BE2C (cell line): Measurements from ENCODE around the gene LMO3.

Source experiments
- DNase-seq: peaks from one replicate; pipeline ENCODE4 v3.0.0-alpha.2; 2020
- H3K27me3 ChIP-seq: fragments of 250-450 bp; sonication (Bioruptor Pico); 2 replicates; pipeline ENCODE4 v1.5.1; 2020; ENCODE audit warnings: mild to moderate bottlenecking
- H3K36me3 ChIP-seq: fragments of 250-450 bp; sonication (Bioruptor Pico); 2 replicates; pipeline ENCODE4 v1.5.1; 2020; ENCODE audit warnings: mild to moderate bottlenecking
- H3K4me1 ChIP-seq: fragments of 250-450 bp; sonication (Bioruptor Pico); 2 replicates; pipeline ENCODE4 v1.5.1; 2020
- H3K4me3 ChIP-seq: 2 replicates; pipeline ENCODE4 v1.5.1; 2011; ENCODE audit warnings: low read depth, low read length
- H3K9me3 ChIP-seq: fragments of 250-450 bp; sonication (Bioruptor Pico); 2 replicates; pipeline ENCODE4 v1.5.1; 2020
- TF ChIP-seq, protein P1 (sequence below): IDR thresholded peaks from 2 replicates; pipeline ENCODE4 v1.5.1; 2012; ENCODE audit warnings: mild to moderate bottlenecking, low read depth, low read length

The LMO3 gene

DNA sequence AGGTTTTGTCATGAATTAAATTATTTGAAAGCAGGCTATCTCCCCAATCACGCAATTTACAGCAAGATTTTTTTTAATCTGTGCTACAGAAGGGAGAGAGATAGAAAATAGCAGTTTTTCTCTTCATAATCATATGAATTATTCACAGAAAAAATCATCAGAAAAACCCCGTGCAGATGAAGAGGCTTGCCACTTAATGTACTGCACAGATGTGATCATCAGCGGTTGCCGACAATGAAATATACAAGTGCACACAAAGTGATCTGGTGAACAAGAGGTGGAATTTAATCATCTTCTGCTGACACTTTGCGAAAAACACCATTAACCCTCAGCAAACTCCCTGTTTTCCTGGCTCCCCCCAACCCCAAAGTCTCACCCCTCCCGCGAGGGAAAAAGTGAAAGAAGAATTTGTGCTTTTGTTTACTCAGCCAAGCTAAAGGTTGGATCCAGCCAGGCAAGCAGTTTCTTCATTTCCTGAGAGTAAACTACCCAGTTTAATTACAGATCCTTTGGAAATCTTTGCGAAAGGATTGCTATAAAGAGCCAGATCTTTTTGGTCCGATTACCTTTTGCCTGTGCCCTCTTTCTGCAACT, 3.1 kb upstream of the LMO3 start:
- Histone ChIP-seq H3K4me3 (peak overlapping the region; percentile 15), H3K9me3 (no peaks in the 10 kb centered on the region), H3K36me3 (no peaks in the 10 kb centered on the region), H3K4me1 (peaks cover 12% of the 10 kb centered on the region), H3K27me3 (peaks cover 75% of the 10 kb centered on the region)
- TF ChIP-seq, protein P1, sequence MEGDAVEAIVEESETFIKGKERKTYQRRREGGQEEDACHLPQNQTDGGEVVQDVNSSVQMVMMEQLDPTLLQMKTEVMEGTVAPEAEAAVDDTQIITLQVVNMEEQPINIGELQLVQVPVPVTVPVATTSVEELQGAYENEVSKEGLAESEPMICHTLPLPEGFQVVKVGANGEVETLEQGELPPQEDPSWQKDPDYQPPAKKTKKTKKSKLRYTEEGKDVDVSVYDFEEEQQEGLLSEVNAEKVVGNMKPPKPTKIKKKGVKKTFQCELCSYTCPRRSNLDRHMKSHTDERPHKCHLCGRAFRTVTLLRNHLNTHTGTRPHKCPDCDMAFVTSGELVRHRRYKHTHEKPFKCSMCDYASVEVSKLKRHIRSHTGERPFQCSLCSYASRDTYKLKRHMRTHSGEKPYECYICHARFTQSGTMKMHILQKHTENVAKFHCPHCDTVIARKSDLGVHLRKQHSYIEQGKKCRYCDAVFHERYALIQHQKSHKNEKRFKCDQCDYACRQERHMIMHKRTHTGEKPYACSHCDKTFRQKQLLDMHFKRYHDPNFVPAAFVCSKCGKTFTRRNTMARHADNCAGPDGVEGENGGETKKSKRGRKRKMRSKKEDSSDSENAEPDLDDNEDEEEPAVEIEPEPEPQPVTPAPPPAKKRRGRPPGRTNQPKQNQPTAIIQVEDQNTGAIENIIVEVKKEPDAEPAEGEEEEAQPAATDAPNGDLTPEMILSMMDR: no peak
- DNase-seq: no peak

DNA sequence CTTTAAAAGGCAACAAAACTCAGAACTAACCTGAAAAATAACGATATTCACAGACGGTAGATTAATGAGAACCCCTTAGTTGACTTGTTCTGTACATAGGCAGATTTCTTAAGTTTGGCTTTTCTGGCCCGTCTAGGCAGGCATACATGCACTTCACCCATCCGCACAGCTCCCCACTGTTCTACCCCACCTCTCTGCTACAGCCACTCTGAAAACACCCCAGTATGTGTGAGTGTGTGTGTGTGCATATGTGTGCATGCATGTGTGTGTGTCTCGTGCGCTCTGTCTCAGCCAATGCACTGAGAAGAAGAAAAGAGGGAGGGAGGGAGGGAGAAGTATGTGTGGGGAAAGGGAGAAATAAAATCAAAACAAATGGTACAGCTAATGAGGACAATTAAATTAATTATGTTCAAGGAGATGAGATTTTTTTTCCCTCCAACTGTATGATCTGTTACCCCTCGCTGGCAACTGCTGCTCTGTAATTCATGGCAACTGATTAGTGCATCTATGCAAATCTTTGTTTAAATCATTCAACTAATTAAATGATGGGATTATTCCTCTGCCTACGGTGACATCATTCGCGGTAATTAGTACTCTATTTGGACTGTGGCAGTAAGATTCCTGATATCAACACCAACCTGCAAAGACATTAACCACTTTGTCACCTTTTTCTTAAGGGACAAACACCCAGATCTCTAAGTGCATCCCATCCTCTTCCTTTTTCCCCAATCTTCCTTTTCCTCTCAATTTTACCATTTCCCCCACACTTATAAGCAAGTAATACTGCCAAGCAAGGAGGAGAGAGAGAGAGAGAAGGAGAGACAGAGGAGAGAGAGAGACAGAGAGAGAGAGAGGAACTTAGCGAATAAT, 2.2 kb upstream of the LMO3 start:
- no peak for DNase-seq
- peaks cover 14% of the 10 kb centered on the region for H3K4me1 ChIP-seq

DNA sequence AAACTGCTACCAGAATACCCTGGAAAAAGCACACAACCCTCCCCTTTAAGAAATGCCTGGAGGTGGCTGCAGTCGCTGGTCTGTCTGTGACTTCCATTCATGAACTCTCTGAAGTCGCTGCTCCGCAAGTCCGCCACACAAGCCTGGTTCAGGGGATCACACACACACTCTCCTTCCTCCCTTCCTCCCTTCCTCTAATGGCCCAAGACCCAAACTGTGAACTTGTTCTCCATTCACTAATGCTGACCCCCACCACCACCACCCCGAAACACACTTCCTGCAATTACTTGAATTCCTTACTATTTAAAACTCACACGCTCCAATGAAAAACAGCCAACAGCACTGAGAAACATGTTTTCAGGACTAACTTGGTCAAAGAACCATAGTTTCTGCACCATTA, 1.0 kb upstream of the LMO3 start:
- peaks cover 14% of the 10 kb centered on the region for H3K4me1 ChIP-seq
- no peak for DNase-seq
- H3K9me3 ChIP-seq: no peaks in the 10 kb centered on the region
- no peak overlapping the region for H3K4me3 ChIP-seq
- no peaks in the 10 kb centered on the region for H3K36me3 ChIP-seq
- H3K27me3 ChIP-seq: peaks cover 73% of the 10 kb centered on the region
- TF ChIP-seq, protein P1: no peak

More for the DNA sequence above, 2.2 kb upstream of the LMO3 start:
- TF ChIP-seq, protein P1: no peak
- H3K27me3 ChIP-seq: peaks cover 75% of the 10 kb centered on the region
- H3K4me3 ChIP-seq: no peak overlapping the region
- no peaks in the 10 kb centered on the region for H3K9me3 ChIP-seq
- H3K36me3 ChIP-seq: no peaks in the 10 kb centered on the region

DNA sequence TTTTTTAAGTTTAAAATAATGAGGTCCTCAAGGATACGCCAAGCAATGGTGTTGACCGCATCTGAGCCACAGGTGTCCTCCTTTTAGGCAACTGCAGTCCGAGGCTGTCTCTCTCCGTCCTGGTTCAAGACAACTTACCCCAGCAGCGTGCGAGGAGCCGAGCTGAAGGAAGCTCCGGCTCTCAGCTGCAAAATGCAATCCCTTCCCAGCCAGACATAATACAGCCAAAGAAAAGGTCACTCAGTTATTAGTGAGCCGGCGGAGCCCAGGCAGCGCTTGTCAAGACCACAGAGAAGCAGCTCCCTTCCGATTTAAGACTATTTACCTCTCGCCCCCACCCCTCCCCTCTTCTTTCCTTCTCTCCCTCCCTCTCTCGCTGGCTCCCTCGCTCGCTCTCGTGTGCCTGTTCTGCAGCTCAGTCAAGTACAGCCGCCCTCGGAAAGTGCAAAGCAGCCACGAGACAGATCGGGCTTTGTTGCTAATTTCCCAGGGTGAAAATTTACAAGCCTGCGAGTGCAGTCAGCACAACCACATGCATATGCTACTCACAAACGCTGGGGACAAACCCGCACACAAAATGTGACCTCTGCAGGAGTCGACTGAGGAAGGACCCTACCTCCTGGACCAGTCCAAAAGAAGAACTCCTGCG, 363 bp upstream of the LMO3 start:
- Histone ChIP-seq H3K36me3 (no peaks in the 10 kb centered on the region), H3K4me3 (peak overlapping the region; percentile 38), H3K27me3 (peaks cover 70% of the 10 kb centered on the region), H3K4me1 (peaks cover 14% of the 10 kb centered on the region), H3K9me3 (no peaks in the 10 kb centered on the region)
- no peak for DNase-seq
- TF ChIP-seq, protein P1: no peak

DNA sequence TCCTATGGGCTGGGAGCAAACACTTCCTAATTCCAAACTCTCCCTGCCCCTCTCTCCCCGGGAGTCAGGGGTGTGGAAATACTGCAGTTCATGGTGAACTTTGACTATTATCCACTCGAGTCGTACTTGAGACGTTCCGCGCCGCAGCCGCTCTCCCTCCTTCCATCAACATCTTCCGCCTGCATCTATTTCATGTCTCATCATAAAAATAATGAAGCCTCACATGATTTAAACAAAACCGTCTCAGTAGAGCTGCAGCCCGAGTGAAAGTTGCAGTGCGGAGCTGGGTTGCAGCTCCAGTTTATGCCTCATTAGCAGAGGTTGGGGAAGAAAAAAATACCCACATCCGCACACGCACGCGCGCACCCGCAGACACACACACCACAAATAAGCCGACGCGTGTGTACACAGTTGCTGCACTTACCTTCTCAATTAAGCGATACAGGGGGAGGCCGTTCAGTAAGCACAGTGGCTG, 283 bp downstream of the LMO3 start:
- TF ChIP-seq, protein P1: no peak
- peaks cover 64% of the 10 kb centered on the region for H3K27me3 ChIP-seq
- H3K4me3 ChIP-seq: peak overlapping the region; percentile 38
- no peaks in the 10 kb centered on the region for H3K36me3 ChIP-seq
- no peaks in the 10 kb centered on the region for H3K9me3 ChIP-seq
- no peak for DNase-seq
- H3K4me1 ChIP-seq: peaks cover 14% of the 10 kb centered on the region
